ENCODE results near the gene CBX3. TPM values are rescaled to one million over a fixed set of nuclear protein-coding genes. Genes with fewer than 3 reads are reported as not detected.

Gene CBX3
- total RNA-seq, 1 experiment from 2014 or later = 232 TPM

DNA sequence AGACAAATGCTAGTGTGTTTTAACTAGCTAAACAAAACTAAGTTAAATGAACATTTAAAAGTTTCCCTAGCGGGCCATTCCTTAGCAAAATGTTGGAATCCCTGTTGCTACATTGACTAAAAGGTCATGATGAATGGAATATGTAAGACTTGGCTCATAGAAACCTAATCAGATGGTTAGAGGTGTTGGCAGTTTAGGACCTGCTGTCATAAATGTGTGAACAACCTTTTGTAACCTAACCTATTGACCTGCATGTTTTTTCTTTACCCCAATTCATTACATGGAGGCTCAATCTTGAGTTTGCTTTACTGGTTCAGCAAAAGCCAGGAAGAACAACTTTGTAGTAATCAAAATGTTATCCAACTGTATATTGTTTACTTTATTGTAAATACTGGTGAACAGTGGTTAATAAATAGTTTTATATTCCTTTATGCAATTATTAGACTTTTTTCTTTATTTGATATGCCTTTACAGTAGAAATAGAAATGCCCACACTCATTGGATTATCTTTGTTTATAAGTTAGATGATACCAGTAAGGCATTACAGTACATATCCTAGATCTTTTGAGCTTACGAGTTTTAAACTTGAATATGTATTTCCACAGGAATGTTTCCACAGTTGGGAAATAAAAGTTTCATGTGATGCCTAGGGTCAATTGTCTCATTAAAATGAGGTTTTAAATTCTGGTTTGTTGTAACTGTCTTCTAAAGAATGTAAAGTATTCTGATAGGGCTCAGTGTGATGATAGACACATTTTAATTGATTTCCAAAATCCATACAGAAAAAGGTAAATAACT, 11.6 kb downstream of the CBX3 start (continued):
- TF ChIP-seq, protein P1, sequence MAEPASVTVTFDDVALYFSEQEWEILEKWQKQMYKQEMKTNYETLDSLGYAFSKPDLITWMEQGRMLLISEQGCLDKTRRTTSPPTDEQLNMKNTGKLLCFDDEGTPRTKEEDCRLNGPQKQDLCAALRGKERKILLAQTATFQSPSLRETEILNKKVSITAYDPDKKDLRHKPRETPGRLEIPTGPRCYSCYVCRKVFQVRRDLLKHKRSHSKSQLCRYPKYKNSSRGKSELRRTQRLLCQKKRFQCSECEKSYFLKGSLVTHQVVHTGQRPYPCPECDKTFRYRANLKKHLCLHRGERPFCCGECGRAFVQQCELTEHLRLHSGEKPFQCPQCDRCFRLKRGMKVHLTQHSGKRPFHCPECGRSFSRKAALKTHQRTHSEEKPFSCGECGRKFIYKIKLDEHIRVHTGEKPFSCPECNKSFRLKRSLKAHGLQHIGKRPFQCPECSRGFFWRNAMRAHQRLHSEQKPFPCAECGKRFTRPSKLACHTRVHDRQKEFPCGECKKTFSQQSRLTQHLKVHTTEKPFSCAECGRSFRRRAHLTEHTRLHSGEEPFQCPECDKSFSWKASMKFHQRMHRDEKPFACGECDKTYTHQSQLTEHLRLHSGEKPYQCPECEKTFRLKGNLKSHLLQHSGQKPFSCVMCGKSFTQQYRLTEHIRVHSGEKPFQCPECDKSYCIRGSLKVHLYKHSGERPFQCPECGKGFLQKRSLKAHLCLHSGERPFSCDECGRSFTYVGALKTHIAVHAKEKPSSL (CRISPR knock-in tag; conservative IDR thresholded peaks at IDR 0.05) = peak; percentile 77; the same call in 1 of the 2 replicates
- no peak for TF ChIP-seq NR2C2 (CRISPR knock-in tag; IDR thresholded peaks at IDR 0.05)
- TF ChIP-seq, protein P2, sequence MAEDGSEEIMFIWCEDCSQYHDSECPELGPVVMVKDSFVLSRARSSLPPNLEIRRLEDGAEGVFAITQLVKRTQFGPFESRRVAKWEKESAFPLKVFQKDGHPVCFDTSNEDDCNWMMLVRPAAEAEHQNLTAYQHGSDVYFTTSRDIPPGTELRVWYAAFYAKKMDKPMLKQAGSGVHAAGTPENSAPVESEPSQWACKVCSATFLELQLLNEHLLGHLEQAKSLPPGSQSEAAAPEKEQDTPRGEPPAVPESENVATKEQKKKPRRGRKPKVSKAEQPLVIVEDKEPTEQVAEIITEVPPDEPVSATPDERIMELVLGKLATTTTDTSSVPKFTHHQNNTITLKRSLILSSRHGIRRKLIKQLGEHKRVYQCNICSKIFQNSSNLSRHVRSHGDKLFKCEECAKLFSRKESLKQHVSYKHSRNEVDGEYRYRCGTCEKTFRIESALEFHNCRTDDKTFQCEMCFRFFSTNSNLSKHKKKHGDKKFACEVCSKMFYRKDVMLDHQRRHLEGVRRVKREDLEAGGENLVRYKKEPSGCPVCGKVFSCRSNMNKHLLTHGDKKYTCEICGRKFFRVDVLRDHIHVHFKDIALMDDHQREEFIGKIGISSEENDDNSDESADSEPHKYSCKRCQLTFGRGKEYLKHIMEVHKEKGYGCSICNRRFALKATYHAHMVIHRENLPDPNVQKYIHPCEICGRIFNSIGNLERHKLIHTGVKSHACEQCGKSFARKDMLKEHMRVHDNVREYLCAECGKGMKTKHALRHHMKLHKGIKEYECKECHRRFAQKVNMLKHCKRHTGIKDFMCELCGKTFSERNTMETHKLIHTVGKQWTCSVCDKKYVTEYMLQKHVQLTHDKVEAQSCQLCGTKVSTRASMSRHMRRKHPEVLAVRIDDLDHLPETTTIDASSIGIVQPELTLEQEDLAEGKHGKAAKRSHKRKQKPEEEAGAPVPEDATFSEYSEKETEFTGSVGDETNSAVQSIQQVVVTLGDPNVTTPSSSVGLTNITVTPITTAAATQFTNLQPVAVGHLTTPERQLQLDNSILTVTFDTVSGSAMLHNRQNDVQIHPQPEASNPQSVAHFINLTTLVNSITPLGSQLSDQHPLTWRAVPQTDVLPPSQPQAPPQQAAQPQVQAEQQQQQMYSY (CRISPR knock-in tag; IDR thresholded peaks at IDR 0.05) = no peak

DNA sequence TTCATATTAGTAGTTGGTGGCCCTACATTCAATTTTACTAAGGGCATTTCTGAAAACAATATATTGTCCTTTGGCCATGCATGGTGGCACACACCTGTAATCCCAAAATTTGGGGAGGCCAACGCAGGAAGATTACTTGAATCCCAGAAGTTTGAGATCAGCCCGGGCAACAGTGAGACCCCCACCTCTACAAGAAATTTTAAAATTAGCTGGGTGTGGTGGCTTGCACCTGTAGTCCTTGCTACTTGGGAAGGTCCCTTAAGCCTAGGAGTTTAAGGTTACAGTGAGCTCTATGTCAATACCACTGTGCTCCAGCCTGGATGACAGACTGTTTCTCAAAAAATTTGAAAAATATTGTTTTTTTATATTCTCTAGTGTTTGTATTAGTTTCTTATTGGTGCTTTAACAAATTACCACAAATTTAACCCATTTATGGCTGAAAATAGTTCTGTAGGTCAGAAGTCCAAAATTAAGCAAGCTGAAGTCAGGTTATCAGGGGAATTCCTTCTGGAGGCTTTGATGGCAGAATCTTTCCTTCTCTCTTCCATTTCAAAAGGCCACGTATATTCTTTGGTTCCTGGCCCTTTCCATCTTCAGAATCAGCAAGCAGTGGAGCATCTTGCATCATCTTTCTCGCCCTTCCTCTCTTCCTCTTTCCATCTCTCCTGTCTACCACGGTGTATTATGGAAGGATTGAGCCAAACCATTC, 12.4 kb downstream of the CBX3 start:
- Mint-ChIP-seq H3K36me3 (peaks cover 42% of the 10 kb centered on the region), H3K4me1 (peaks cover 5% of the 10 kb centered on the region; the same call in 1 of the 2 replicates), H3K27ac (peak overlapping the region; percentile 48), H3K9me3 (no peaks in the 10 kb centered on the region), H3K27me3 (ENCODE audit: low read depth) (no peaks in the 10 kb centered on the region), H3K4me3 (no peak overlapping the region)
- ATAC-seq (no peak), DNase-seq (ENCODE audit: low spot score) (no peak)
- ChIA-PET CTCF (no interaction called here), POLR2A (interaction anchor here (1.5 to 1.9 kb wide), 2 partner anchors 12 to 14 kb away, joined by 4 to 7 read pairs; partner anchors contain the start of genes CBX3 and HNRNPA2B1)
- TF ChIP-seq FOXJ3 (CRISPR knock-in tag; IDR thresholded peaks at IDR 0.05; ENCODE audit: borderline replicate concordance) = no peak
- peak; percentile 60; the same call in 1 of the 2 replicates for TF ChIP-seq PRRX2 (CRISPR knock-in tag; IDR thresholded peaks at IDR 0.05)
- TF ChIP-seq, protein P3, sequence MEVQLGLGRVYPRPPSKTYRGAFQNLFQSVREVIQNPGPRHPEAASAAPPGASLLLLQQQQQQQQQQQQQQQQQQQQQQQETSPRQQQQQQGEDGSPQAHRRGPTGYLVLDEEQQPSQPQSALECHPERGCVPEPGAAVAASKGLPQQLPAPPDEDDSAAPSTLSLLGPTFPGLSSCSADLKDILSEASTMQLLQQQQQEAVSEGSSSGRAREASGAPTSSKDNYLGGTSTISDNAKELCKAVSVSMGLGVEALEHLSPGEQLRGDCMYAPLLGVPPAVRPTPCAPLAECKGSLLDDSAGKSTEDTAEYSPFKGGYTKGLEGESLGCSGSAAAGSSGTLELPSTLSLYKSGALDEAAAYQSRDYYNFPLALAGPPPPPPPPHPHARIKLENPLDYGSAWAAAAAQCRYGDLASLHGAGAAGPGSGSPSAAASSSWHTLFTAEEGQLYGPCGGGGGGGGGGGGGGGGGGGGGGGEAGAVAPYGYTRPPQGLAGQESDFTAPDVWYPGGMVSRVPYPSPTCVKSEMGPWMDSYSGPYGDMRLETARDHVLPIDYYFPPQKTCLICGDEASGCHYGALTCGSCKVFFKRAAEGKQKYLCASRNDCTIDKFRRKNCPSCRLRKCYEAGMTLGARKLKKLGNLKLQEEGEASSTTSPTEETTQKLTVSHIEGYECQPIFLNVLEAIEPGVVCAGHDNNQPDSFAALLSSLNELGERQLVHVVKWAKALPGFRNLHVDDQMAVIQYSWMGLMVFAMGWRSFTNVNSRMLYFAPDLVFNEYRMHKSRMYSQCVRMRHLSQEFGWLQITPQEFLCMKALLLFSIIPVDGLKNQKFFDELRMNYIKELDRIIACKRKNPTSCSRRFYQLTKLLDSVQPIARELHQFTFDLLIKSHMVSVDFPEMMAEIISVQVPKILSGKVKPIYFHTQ (CRISPR knock-in tag; IDR thresholded peaks at IDR 0.05) = peak; percentile 85
- TF ChIP-seq, protein P4, sequence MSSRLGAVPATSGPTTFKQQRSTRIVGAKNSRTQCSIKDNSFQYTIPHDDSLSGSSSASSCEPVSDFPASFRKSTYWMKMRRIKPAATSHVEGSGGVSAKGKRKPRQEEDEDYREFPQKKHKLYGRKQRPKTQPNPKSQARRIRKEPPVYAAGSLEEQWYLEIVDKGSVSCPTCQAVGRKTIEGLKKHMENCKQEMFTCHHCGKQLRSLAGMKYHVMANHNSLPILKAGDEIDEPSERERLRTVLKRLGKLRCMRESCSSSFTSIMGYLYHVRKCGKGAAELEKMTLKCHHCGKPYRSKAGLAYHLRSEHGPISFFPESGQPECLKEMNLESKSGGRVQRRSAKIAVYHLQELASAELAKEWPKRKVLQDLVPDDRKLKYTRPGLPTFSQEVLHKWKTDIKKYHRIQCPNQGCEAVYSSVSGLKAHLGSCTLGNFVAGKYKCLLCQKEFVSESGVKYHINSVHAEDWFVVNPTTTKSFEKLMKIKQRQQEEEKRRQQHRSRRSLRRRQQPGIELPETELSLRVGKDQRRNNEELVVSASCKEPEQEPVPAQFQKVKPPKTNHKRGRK (CRISPR knock-in tag; IDR thresholded peaks at IDR 0.05; ENCODE audit: borderline replicate concordance) = no peak
- peak; percentile 37; the same call in 1 of the 2 replicates for TF ChIP-seq NFATC4 (CRISPR knock-in tag; IDR thresholded peaks at IDR 0.05)

DNA sequence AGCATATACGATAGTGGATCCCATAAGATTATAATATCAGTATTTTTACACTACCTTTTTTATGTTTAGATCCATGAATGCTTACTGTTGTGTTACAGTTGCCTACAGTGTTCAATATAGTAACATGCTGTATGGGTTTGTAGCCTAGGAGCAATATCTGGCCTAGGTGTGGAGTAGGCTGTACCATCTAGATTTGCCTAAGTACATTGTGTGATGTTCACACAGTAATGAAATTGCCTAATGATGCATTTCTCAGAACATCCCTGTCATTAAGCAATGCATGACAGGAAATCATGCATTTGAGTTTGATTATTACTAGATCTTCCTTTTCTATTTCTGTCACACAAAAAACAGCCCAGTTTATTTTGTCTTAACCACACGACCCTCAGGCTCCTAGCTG, 14.5 kb downstream of the CBX3 start:
- Mint-ChIP-seq H3K9me3 (no peaks in the 10 kb centered on the region), H3K36me3 (peaks cover 23% of the 10 kb centered on the region), H3K27ac (no peak overlapping the region), H3K4me1 (peaks cover 5% of the 10 kb centered on the region; the same call in 1 of the 2 replicates), H3K4me3 (no peak overlapping the region), H3K27me3 (ENCODE audit: low read depth) (no peaks in the 10 kb centered on the region)
- CTCF ChIA-PET = no interaction called here
- ATAC-seq = no peak
- POLR2A ChIA-PET = no interaction called here
- no peak for DNase-seq (ENCODE audit: low spot score)
- TF ChIP-seq ZNF121 (CRISPR knock-in tag; IDR thresholded peaks at IDR 0.05) (no peak), FOXK1 (CRISPR knock-in tag; IDR thresholded peaks at IDR 0.05) (no peak), SP1 (CRISPR knock-in tag; conservative IDR thresholded peaks at IDR 0.05) (no peak)
- TF ChIP-seq, protein P5, sequence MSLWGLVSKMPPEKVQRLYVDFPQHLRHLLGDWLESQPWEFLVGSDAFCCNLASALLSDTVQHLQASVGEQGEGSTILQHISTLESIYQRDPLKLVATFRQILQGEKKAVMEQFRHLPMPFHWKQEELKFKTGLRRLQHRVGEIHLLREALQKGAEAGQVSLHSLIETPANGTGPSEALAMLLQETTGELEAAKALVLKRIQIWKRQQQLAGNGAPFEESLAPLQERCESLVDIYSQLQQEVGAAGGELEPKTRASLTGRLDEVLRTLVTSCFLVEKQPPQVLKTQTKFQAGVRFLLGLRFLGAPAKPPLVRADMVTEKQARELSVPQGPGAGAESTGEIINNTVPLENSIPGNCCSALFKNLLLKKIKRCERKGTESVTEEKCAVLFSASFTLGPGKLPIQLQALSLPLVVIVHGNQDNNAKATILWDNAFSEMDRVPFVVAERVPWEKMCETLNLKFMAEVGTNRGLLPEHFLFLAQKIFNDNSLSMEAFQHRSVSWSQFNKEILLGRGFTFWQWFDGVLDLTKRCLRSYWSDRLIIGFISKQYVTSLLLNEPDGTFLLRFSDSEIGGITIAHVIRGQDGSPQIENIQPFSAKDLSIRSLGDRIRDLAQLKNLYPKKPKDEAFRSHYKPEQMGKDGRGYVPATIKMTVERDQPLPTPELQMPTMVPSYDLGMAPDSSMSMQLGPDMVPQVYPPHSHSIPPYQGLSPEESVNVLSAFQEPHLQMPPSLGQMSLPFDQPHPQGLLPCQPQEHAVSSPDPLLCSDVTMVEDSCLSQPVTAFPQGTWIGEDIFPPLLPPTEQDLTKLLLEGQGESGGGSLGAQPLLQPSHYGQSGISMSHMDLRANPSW (CRISPR knock-in tag; conservative IDR thresholded peaks at IDR 0.05; ENCODE audit: low read depth) = no peak
- TF ChIP-seq, protein P6, sequence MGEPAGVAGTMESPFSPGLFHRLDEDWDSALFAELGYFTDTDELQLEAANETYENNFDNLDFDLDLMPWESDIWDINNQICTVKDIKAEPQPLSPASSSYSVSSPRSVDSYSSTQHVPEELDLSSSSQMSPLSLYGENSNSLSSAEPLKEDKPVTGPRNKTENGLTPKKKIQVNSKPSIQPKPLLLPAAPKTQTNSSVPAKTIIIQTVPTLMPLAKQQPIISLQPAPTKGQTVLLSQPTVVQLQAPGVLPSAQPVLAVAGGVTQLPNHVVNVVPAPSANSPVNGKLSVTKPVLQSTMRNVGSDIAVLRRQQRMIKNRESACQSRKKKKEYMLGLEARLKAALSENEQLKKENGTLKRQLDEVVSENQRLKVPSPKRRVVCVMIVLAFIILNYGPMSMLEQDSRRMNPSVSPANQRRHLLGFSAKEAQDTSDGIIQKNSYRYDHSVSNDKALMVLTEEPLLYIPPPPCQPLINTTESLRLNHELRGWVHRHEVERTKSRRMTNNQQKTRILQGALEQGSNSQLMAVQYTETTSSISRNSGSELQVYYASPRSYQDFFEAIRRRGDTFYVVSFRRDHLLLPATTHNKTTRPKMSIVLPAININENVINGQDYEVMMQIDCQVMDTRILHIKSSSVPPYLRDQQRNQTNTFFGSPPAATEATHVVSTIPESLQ (CRISPR knock-in tag; IDR thresholded peaks at IDR 0.05) = no peak
- TF ChIP-seq, protein P7, sequence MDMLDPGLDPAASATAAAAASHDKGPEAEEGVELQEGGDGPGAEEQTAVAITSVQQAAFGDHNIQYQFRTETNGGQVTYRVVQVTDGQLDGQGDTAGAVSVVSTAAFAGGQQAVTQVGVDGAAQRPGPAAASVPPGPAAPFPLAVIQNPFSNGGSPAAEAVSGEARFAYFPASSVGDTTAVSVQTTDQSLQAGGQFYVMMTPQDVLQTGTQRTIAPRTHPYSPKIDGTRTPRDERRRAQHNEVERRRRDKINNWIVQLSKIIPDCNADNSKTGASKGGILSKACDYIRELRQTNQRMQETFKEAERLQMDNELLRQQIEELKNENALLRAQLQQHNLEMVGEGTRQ (CRISPR knock-in tag; IDR thresholded peaks at IDR 0.05) = no peak
